CD4-positive, alpha-beta T cell treated with Interleukin-1 beta for 1 hour (primary cell): ENCODE measurements around the gene DPYSL3.
"Not testable (repeated sequence)": the region's sequence is repeated elsewhere in the genome, so short reads cannot be mapped to it uniquely, and the experiment has no call there.

Experiments
- DNase-seq, 2 donors: peaks; one replicate each; pipeline ENCODE4 v3.0.0-alpha.2; 2020 to 2022

The DPYSL3 gene

GRCh38 chr5:147400126-147400809 lies 109.6 kb downstream of the DPYSL3 start:
- no peak for DNase-seq

GRCh38 chr5:147398860-147399259 lies 111.0 kb downstream of the DPYSL3 start:
- DNase-seq: no peak

- no peak for DNase-seq
Observed at GRCh38 chr5:147397616-147398015, 112.3 kb downstream of the DPYSL3 start.

- DNase-seq: no peak
Observed at GRCh38 chr5:147396070-147396823, 113.6 kb downstream of the DPYSL3 start.

- DNase-seq: no peak
Observed at GRCh38 chr5:147393874-147394672, 115.8 kb downstream of the DPYSL3 start.

- no peak for DNase-seq
Observed at GRCh38 chr5:147391781-147392180, 118.1 kb downstream of the DPYSL3 start.

GRCh38 chr5:147390654-147391225 lies 119.1 kb downstream of the DPYSL3 start:
- no peak for DNase-seq

- DNase-seq: no peak
Observed at GRCh38 chr5:147388184-147389108, 121.4 kb downstream of the DPYSL3 start.

GRCh38 chr5:147387109-147387508 lies 122.8 kb downstream of the DPYSL3 start:
- DNase-seq: no peak

GRCh38 chr5:147384346-147385193 lies 125.3 kb downstream of the DPYSL3 start:
- no peak for DNase-seq

- no peak for DNase-seq
Observed at GRCh38 chr5:147382776-147383175, 127.1 kb downstream of the DPYSL3 start.

- DNase-seq: no peak
Observed at GRCh38 chr5:147381555-147381954, 128.3 kb downstream of the DPYSL3 start.

- DNase-seq: no peak
Observed at GRCh38 chr5:147377682-147378081, 132.2 kb downstream of the DPYSL3 start.

GRCh38 chr5:147375151-147375550 lies 134.7 kb downstream of the DPYSL3 start:
- DNase-seq: no peak

GRCh38 chr5:147373328-147373727 lies 136.5 kb downstream of the DPYSL3 start:
- no peak for DNase-seq

- no peak for DNase-seq
Observed at GRCh38 chr5:147372191-147372590, 137.7 kb downstream of the DPYSL3 start.

- DNase-seq: no peak
Observed at GRCh38 chr5:147371290-147371689, 138.6 kb downstream of the DPYSL3 start.

- DNase-seq: no peak
Observed at GRCh38 chr5:147369742-147370374, 140.0 kb downstream of the DPYSL3 start.

GRCh38 chr5:147367381-147367780 lies 142.5 kb downstream of the DPYSL3 start:
- DNase-seq: not testable (repeated sequence)

- no peak for DNase-seq
Observed at GRCh38 chr5:147361441-147362175, 148.3 kb downstream of the DPYSL3 start.
